NCI-H524 treated with DMSO at 0.1 percent for 48 hours (cell line): ENCODE results near the gene ITGA11.

Source experiments
- DNase-seq: peaks from one replicate; lab custom pipeline; 2025; lab: John Stamatoyannopoulos, UW

Gene ITGA11

DNA sequence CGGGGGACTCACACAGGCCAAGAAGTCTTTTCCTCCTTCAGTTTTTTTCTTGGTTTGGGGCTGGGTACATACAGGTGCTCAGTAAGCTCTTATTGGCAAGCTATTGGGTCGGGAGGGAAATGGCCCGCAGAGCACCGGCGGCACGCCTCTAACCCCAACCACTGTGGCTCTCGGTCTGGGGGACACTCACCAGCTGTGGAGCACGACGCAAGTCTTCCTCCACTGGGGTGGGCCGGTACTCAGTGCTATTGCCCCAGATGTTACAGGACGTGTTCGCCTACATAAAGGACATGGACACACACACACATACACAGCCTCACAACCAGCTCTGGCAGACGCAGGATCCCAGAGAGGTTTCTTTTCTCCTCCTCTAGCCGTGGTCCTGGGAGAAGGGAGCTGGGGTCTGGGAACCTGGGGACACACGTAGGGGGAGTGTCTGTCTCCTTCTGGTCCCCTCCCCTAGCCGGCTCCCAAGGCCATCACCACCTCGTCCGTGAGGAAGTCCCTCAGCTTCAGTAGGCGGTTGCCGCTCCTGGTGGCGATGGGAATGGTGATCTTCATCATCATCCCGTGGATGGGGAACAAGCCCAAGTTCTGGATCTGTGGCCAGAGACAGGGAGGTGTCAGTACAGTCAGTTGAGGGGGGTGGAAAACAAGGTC lies 121.0 kb downstream of the ITGA11 start:
- DNase-seq: no peak

DNA sequence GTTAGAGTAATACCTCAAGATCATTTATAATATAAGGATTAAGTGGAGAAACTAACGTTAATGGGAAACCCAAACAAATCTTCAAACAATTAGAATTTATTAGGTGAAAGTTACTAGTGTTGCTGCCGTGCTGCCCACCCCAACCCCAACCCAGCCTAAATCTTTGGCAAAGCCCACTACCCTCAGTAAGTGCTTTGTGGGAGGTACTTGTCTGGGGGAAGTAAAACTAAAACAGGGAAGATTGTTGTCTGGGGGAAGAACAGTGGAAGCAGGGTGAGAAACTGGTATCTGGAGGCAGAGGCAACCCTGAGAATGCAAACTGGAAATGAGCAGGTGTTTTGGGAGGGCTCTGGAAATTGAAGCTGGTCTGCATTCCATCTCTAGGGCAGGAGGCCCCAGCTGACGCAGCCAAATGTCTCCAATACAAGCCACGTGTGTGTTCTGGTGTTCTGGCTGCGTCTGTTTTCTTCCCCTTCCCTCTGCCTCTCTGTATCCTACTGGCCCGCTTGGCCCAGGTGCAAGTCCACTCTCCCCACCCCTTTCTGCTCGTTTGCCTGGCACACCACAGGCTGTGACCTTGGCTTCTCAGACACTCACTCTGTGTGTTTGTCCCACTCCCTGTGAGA lies 121.7 kb downstream of the ITGA11 start:
- DNase-seq: no peak

DNA sequence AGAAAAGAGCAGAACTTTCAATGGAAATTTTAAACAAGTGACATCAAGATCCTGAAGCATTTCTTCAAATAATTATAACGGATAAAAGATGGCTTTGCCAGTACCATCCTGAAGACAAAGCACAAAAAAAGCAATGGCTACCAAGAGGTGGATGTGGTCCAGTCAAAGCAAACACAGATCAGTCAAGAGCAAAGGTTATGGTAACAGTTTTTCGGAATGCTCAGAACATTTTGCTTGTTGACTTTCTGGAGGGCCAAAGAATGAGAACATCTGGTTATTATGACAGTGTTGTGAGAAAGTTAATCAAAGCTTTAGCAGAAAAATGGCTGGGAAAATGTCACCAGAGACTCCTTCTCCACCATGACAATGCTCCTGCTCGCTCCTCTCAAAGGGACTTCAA lies 122.9 kb downstream of the ITGA11 start:
- no peak for DNase-seq

DNA sequence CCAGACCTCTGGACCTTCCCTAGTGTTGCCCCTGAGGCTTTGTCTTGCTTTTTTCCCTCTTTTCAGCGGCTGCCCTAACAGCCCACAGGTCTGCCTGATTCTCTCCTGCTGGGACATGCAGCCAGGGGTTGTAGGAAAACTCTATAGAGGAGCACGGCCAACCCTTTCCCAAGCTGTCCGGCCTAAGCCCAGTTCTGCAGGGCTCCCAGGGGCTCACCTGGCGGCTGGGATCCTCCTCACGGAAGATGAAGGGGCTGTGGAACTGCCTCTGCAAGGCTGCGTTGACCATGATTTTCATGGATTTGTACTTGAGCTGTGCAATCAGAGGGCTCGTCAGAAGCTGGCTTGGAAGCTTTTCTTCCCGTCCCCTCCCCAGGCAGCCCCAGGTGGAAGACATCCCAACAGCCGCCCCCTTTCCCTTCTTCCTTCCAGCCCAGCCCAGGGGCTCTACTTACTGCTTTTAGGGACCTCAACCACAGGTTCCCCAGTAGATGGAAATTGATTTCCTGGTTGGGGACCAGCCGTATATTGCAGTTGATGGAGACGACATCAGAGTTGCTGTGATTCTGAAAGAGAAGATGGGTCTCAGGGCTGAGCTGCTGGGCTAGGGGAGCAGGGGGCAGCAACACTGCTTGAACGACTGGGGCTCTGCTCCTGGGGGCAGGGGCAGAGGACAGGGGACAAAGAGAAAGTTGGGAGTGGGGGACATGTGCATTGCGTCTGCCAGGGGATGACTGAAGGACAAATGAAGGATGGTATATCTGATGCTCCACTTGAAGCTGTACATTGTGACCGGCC lies 124.6 kb downstream of the ITGA11 start:
- DNase-seq: no peak

DNA sequence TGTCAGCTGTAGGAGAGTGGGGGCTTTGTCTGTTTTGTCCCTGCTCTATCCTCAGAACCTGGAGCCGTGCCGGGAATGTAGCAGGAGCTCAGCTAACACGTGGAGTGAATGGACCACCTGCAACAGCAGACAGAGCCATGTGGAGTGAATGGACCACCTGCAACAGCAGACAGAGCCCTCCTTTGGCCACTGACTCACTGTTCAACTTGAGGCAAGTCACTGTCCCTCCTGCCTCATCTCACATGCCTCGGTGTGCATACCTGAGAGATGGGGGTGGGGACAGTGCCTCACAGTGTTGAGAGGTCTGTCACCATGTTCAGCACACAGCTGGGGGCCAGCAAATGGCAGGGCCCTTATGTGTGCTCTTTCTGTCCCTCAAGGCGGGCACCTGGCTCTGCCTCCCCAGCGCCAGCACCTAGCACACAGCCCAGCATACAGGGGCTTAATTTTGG lies 126.5 kb downstream of the ITGA11 start:
- DNase-seq: no peak

DNA sequence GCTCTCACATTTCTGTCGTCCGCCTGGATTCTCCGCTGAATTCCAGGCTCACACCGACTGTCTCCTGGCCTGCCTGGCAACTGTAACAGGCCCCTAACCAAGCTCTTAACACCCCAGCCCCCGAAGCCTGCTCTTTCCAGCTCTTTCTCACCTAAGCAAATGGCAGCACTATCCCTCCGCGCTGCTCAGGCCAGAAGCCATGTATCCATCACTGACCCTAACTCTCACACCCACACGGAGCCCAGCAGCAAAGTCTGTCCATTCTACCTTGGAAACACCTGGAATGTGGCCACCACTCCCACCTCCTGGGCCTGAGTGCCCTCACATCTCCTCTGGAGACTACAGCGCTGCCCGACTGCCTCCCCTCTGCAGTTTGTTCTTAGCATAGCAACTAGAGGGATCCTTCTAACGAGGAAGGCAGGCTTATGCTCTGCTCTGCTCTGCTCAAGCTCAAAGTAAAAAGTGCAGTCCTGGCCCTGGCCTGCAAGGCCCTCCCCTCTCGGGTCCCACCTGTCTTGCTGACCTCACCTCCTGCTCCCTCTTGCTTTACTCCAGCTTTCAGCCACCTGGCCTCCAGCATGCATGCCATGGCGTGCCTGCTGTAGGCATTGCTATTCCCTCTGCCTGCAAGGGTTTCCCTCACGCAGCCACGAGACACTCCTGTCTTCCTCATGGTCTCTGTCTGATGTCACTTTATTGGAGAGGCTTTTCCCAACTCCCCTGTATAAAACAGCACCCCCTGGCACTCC lies 127.2 kb downstream of the ITGA11 start:
- DNase-seq: no peak

DNA sequence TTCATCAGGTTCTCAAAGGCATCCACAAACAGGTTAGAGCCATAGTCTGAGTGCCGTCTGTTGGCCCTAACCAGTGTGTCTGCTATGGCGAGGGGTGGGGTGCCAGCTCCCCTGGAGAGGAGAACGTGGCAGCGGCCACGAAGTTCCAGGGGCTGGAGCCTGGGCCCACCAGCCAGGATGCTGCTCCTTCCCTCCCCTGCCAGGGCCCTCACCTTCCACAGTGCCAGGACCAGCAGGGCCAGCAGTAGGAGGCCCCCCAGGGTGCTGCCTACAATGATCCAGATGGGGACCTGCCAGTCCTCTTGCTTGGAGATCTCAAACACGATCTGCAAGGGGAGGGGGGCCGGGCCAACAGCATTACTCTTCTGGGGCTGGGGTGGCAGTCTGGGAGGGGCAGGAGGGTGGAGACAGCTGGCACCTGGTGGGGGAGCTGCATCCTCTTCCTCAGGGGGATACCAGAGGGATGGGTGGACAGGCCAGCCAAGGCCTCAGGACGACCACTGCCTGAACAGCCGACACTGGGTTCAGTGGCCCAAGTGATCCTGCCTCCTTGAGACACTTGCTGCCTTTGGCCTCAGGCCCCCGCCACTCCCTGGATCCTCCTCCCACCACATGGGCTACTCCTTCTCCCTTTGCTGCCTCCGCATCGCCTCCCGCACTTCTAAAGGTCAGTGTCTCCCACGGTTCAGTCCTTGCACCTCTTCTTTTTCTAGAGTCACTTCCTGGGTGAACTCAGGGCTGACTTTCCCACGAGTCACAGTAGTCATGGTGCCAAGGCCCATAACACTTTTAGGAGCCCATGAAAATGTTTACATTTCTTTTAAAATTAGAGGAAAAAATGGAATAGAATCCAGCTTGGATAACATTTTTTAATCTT lies 128.2 kb downstream of the ITGA11 start:
- no peak for DNase-seq

DNA sequence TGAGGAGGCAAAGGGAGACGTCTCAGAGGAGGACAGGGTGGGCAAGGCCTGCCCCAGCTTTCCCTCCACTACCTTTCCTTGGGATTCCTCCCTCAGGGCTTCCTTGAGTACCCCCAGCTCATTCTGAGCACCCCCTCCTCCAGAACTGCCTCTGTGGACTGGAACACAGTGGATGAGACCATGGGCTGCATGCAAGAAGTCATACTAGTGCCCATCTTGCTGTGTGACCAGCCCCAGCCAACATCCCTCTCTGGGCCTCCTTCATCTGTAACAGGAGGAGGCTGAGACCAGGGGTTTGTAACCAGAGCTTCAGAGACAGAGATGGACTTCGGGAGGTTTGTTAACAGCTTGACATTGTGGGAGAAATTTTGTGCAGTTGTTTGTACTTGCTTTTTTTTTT lies 128.8 kb downstream of the ITGA11 start:
- DNase-seq: no peak

DNA sequence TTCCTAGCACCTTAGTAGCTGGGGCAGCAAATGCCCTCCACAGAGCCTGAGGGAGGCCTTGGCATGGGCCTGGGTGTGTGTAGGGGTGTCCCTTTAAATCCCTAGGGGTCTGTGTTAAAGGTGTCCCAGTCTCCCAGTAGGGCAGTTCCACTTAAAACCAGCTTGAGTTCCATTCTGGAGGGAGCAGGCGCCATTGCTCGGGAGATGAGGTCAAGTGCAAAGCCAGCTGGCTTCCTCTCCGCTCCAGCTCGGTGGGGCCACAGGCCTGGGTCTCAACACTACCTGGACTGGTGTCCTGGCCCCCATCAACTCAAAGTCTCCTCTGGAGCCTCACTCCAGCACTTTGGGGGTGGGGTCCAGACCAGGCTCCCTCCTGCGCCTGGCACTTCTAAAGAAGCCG lies 129.2 kb downstream of the ITGA11 start:
- DNase-seq: no peak

DNA sequence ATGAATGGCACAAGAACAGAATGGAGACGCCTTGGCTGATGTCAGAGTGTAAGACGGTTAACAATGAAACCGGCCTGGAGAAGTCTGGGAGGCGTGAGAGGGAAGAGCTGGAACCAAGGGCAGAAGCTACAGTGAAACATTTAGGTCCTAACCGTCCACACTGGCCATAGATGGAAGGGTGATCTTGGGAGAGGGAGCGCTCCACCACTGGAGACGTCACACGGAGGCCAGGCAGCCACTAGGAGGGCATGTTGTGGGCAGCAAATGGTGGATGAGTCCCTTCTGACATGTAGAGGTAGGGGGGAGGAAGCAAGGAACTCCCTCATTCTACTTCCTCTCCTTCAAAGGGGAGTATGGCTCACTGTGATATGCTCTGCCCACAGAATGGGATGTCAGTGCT lies 130.7 kb downstream of the ITGA11 start:
- no peak for DNase-seq

DNA sequence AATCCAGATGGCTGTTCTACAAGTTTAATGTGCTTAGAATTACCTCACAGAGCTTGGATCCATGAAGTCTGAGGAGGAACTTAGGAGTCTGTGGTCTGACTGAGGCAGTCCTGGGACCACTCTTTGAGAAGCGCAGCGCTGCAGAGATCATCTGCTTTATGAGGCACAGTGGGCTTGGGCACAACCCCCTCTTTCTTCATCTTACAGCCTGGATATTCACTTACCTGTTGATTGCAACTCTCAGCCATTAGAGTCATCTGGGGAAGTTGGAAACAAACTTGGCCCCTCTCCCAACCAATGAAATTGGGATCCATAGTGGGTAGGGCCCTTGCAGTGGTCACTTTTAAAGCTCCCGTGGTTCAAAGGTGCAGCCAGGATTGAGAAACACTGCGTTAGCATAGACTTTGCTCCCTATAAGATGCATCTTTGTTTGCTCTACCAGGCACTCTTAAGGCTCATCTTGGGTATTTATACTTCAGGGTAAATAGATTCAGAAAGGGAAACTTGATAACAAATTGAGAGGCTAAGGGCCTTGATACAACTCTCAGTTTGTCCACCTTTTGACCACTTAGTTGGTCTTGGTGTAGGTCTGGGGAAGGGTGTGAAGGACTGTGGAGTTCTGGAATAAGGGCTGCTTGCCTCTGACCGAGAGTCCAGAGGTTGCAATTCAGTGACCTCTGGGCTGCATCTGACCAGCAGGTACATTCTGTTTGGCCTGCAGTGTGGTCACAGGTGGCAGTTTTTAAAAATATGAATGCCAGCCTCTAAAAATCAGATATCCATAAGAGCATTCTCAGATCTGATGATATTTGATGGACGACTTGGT lies 131.6 kb downstream of the ITGA11 start:
- no peak for DNase-seq

DNA sequence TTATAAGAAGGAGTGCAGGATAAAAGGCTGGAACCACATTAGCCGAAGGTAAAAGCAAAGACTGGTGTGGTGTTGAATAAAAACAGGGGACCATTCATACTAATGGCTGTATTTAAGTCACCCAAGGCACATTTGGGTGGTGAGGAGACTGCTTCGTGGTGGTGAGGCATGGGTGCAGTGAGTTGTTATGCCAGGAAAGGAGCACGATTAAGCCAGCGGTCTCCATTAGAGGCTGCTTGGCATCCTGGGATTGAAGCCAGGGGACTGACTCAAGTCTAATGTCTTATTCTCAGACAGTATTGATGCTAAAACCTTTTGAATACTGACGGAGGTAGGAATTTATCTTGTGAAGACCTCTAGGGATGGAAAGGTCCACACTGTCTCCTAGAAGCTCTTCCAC lies 132.5 kb downstream of the ITGA11 start:
- DNase-seq: no peak

DNA sequence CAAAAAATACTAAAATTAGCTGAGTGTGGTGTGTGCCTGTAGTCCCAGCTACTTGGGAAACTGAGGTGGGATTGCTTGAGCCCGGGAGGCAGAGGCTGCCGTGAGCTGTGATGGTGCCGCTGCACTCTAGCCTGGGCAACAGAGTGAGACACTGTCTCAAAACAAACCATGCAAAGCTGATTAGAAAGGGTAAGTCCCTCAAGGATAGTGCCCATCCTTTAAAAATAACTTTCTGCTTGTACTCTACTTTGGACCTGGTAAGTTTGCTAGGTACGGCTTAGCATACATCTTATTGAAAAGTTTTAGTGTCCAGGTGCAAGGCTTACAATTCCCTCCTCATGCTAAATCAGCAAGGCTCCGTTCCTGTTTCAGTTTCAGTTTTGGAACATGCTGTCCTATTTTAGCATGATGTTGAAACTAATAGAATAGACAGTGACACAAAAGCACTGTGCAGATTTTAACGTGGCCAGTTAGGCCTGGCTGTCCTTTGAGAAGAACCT lies 133.0 kb downstream of the ITGA11 start:
- DNase-seq: no peak

DNA sequence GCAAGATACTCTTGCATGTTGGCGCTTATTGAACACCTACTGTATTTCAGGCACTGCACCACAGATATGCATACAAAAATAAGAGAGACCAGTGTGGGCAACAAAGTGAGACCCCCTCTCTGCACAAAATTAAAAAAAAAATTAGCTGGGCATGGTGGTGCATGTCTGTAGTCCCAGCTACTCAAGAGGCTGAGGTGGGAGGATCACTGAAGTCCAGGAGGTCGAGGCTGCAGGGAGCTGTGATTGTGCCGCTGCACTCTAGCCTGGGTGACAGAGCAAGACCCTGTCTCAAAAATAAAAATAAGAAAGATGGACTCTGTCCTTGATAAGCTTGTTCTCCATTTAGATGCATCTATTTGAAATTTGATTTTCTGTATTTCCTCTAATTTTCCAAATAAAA lies 133.6 kb downstream of the ITGA11 start:
- DNase-seq: no peak

DNA sequence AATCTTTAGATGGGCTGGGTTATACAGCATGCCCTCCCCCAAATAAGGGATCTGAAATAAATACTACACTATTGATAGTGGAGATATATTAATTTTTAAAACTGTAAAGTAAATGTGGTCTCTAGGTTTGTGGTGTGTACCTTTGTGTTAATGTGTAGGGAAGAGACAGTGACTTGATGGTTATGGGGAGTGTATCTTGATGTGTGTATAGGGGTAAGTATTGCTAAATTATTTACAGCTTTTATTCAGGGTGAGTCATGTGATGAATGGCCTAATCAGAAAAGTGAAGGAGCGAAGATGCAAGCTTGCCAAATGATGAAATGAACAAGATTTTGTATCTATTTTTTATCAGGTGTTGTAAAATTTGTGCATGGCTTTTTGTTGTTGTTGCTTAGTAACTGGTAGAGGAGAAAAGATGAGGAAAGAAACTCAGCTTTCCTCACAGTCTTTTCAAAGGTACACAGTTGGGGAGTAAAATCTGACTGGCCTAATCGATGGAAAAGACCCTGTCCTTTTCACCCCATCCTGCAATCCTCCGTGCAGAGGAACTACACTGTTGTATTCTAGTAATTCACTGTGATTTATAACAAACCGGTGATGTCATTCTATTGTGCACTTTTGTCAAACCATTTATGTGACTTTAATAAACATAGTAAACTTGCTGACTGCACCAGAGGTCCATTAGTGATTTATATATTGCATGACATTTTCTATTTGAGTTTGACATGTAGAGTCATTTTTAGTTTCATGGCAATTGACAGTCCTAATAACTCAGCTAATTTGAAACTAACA lies 136.8 kb downstream of the ITGA11 start:
- no peak for DNase-seq

DNA sequence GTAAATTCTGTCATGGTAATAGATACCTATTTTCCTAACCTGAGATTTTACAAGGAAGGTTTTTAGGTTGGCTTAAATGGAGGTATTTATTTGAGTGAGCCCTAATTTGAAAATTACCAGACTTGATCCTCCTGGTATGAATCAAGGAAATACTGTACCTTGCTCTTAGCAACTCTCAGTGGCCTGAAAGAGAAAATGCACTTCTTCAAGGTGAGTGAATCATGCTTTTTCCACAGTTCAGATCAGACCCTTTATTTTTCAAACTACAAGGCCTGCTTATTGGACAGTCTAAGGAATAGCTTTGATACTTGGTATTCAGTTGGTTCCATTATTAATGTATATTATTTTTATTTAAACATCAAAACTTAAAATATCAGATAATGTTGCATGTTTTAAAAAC lies 139.0 kb downstream of the ITGA11 start:
- DNase-seq: no peak

DNA sequence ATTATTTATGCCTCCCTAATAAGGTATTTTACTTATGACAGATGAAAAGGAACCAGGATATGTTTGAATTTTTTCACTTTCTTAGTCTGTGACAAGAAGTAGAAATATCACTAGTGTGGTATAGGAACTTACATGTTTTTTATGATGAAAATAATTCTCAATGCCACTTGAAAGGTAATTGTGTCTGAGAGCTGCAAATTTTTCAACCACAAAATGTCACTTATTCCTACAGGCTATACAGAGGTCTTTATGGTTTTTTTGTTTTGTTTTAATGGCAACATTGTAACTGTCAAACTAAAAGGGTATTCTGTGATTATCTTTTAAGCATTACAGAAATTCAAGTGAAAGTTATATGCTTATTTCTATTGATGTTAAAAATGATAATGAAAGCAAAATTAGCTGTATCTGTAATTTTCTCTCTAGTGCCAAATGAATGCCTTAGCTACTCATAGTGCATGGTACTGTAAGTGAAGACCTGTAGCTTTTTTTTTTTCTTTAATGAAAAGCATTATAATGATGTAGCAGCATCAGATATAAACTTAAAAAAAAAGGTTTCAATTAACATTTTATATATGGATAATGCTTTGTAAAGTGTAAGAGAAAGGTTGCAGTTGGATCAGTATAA lies 139.7 kb downstream of the ITGA11 start:
- no peak for DNase-seq

DNA sequence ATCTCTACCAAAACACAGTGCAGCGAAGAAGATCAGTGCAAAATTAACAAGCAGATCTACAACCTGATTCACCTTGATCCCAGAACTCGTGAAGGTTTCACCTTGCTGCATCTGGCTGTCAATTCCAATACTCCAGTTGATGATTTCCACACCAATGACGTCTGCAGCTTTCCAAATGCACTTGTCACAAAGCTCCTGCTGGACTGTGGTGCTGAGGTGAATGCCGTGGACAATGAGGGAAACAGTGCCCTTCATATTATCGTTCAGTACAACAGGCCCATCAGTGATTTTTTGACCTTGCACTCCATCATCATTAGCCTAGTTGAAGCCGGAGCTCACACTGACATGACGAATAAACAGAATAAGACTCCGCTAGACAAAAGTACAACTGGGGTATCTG lies 141.2 kb downstream of the ITGA11 start:
- no peak for DNase-seq
